K562 (cell line): Measurements from ENCODE around the gene CNN3. TPM values are rescaled to one million over a fixed set of nuclear protein-coding genes. Genes with fewer than 3 reads are reported as not detected.

ENCODE experiments used
- ATAC-seq: fragments of 200-7000 bp; cut with Tn5 transposase; 3 replicates; pipeline ENCODE4 v1.9.1; 2020; ENCODE audit warnings: moderate library complexity
- BruUV-seq: library from RNA; stranded (reverse); fragments of 400-500 nt; replicated peaks from 2 replicates; lab custom pipeline; 2021; lab: Mats Ljungman, UMichigan
- CTCF ChIA-PET: fragments of 300-600 bp; formaldehyde crosslinking; extraction: SDS; loops from one replicate; lab custom pipeline; 2021; ENCODE audit warnings: low intra/inter-chr PET ratio; lab: Yijun Ruan, JAX
- POLR2A ChIA-PET: fragments of 300-600, 350-650 bp; sonication (Branson Sonifier 250); formaldehyde crosslinking; extraction: SDS; loops from one replicate; lab custom pipeline; 2021; ENCODE audit warnings: antibody characterized with exemption, inconsistent platforms; lab: Yijun Ruan, JAX
- DNase-seq, 4 experiments: peaks; one replicate each; pipeline versions ENCODE4 v3.0.0 to v3.0.0-alpha.2; 2011 to 2018; ENCODE audit warnings: low spot score in 3 of 4, mixed read lengths in 3 of 4; ENCODE audit errors: extremely low read depth in 1 of 4
- FAIRE-seq: peaks from 2 replicates; lab custom pipeline; 2011; peaks lifted over from hg19 to GRCh38; lab: Jason Lieb, UNC
- H2AFZ ChIP-seq: 2 replicates; pipeline ENCODE4 v1.6.0; 2011; ENCODE audit warnings: low read depth, low read length, control low read depth, inconsistent platforms
- H3K27ac ChIP-seq: fragments of 200-600 bp; 3 replicates; pipeline ENCODE4 v1.8.0; 2011; ENCODE audit warnings: low read depth, mild to moderate bottlenecking, control low read depth, inconsistent platforms, low read length, moderate library complexity, mixed read lengths; ENCODE audit errors: extremely low read depth
- H3K27me3 ChIP-seq, 2 experiments: fragments of 300-600 bp in 1 of 2; 2 replicates in 1 of 2; 3 replicates in 1 of 2; pipeline versions ENCODE4 v1.6.0 to v1.8.0; 2011; ENCODE audit warnings: inconsistent platforms in 2 of 2, low read length in 2 of 2, mild to moderate bottlenecking in 1 of 2, mixed read lengths in 1 of 2, moderate library complexity in 1 of 2; ENCODE audit not compliant: control insufficient read depth in 2 of 2, insufficient read depth in 2 of 2
- H3K36me3 ChIP-seq: fragments of 300-600 bp; 3 replicates; pipeline ENCODE4 v1.8.0; 2011; ENCODE audit warnings: mild to moderate bottlenecking, low read length, inconsistent platforms; ENCODE audit not compliant: control insufficient read depth, insufficient read depth
- H3K4me1 ChIP-seq, 2 experiments: fragments of 200-600 bp in 1 of 2; replicated peaks in 1 of 2; 2 replicates in 1 of 2; 3 replicates in 1 of 2; pipeline versions ENCODE4 v1.5.1 to v1.8.0; 2011; ENCODE audit warnings: inconsistent platforms in 2 of 2, low read length in 2 of 2, mild to moderate bottlenecking in 1 of 2, mixed read lengths in 1 of 2, moderate library complexity in 1 of 2; ENCODE audit not compliant: control insufficient read depth in 2 of 2, insufficient read depth in 2 of 2
- H3K4me2 ChIP-seq: 2 replicates; pipeline ENCODE4 v1.6.1; 2011; ENCODE audit warnings: low read length, control low read depth, inconsistent platforms, mixed read lengths; ENCODE audit not compliant: insufficient read depth
- H3K4me3 ChIP-seq: fragments of 200-600 bp; sonication (generic), shearing (Covaris generic); 2 replicates; pipeline ENCODE4 v1.5.1; 2016; ENCODE audit warnings: control low read depth, inconsistent platforms
- H3K79me2 ChIP-seq: fragments of 200-600 bp; 3 replicates; pipeline ENCODE4 v1.8.0; 2011; ENCODE audit warnings: low read length, inconsistent platforms; ENCODE audit not compliant: control insufficient read depth, insufficient read depth
- H3K9ac ChIP-seq, 2 experiments: 2 replicates each; pipeline versions ENCODE4 v1.6.0 to v1.6.1; 2011; ENCODE audit warnings: low read depth in 2 of 2, low read length in 2 of 2, control low read depth in 1 of 2, inconsistent platforms in 1 of 2, mild to moderate bottlenecking in 1 of 2, mixed read lengths in 1 of 2; ENCODE audit not compliant: insufficient read depth in 1 of 2
- H3K9me1 ChIP-seq: one replicate; pipeline ENCODE4 v1.6.0; 2011; ENCODE audit warnings: inconsistent platforms, mild to moderate bottlenecking, low read length, moderate library complexity; ENCODE audit not compliant: control insufficient read depth, insufficient read depth
- H3K9me3 ChIP-seq: replicated peaks from 2 replicates; pipeline ENCODE4 v1.5.1; 2011; ENCODE audit warnings: low read depth, low read length, inconsistent platforms; ENCODE audit not compliant: control insufficient read depth, insufficient read depth
- H4K20me1 ChIP-seq: replicated peaks from 2 replicates; pipeline ENCODE4 v1.6.1; 2011; ENCODE audit warnings: low read length, inconsistent platforms, mixed read lengths; ENCODE audit not compliant: control insufficient read depth, insufficient read depth
- BRCA1 ChIP-seq, 2 experiments: fragments of 450-650 bp in 1 of 2; sonication (generic) in 1 of 2; formaldehyde crosslinking in 1 of 2; IDR thresholded peaks; 2 replicates each; pipeline versions ENCODE4 v1.5.0 to v1.6.1; 2017 to 2020; ENCODE audit warnings: mild to moderate bottlenecking in 1 of 2, missing genetic modification reagents in 1 of 2
- ELF2 ChIP-seq: fragments of 250-450 bp; sonication (Bioruptor Pico); IDR thresholded peaks from 2 replicates; pipeline ENCODE4 v1.5.0; 2021; ENCODE audit warnings: mild to moderate bottlenecking
- ETV5 ChIP-seq: sonication (generic); formaldehyde crosslinking; IDR thresholded peaks from 2 replicates; pipeline ENCODE4 v1.4.0; 2020; ENCODE audit warnings: low read depth, mild to moderate bottlenecking, missing genetic modification reagents
- WGBS: fragments of 100-300 bp; shearing (Covaris generic); methylation state at CpG from one replicate; pipeline ENCODE4 v1.1.6; 2016; ENCODE audit warnings: low coverage, mixed read lengths; ENCODE audit not compliant: insufficient coverage; ENCODE audit errors: missing lambda C conversion rate; 5-methylcytosine and 5-hydroxymethylcytosine counted together
- in situ Hi-C: fragments of 300-500 bp; cut with MboI; formaldehyde crosslinking; loops from 4 replicates; pipeline ENCODE4 v1.15.0; 2018; ENCODE audit warnings: inconsistent platforms, mixed read lengths
- intact Hi-C: fragments of 100-400 bp; cut with micrococcal nuclease; formaldehyde crosslinking; loops from 2 replicates; pipeline ENCODE4 v1.14.2; 2022
- polyA plus RNA-seq, 8 experiments: library from polyadenylated mRNA; depleted of rRNA in 4 of 8; stranded (reverse) in 5 of 8; unstranded in 3 of 8; fragments of >200 nt; fragmentation: Nextera tagmentation in 2 of 8; fragmentation: Illumina TruSeq in 1 of 8; extraction: Ambion mirVana in 2 of 8; extraction: Trizol in 1 of 8; gene quantifications; 2 replicates each; pipeline versions ENCODE4 v1.2.1 to v1.2.3, GENCODE V29; 2011 to 2014; ENCODE audit warnings: inconsistent platforms in 1 of 8, missing spikeins in 1 of 8
- total RNA-seq, 7 experiments: library from RNA; depleted of rRNA in 6 of 7; stranded (reverse); fragments of >200 nt in 6 of 7; fragmentation: Illumina TruSeq in 2 of 7; extraction: Trizol in 2 of 7; gene quantifications; 2 replicates each; pipeline versions ENCODE4 v1.2.1 to v1.2.3, GENCODE V29; 2011 to 2021; ENCODE audit warnings: low replicate concordance in 1 of 7

CNN3 gene
- total and polyA plus RNA-seq, 9 of the 15 experiments (the other 6 are each of a cell fraction or from before 2014, with no cell fraction given), result 0.06 to 0.62 (median 0.18) TPM; not detected in 4

- no peaks in the 10 kb centered on the region for H4K20me1 ChIP-seq
- in situ Hi-C loops (loop anchor here (10.0 kb wide), 1 partner anchor 393 kb away; no protein-coding TSS in a partner anchor), intact Hi-C loops (no loop called here)
- H3K4me2 ChIP-seq, result no peak overlapping the region
- no peaks in the 10 kb centered on the region; a peak in 1 of 5 replicates for H3K4me1 ChIP-seq
- no peak overlapping the region for H3K27ac ChIP-seq
- DNase-seq, result no peak
- no peak overlapping the region for H2AFZ ChIP-seq
- no peak for ATAC-seq
- no peaks in the 10 kb centered on the region for H3K9me1 ChIP-seq
- H3K79me2 ChIP-seq, result no peaks in the 10 kb centered on the region
- TF ChIP-seq ELF2 (no peak), BRCA1 (IDR thresholded peaks at IDR 0.05) (no peak), BRCA1 (CRISPR knock-in tag; IDR thresholded peaks at IDR 0.05) (no peak), ETV5 (CRISPR knock-in tag) (no peak)
- H3K4me3 ChIP-seq, result no peak overlapping the region
- H3K9me3 ChIP-seq, result no peaks in the 10 kb centered on the region
- FAIRE-seq, result no peak
- WGBS, result 0% methylated on average over 1 of the region's 1 CpG
- BruUV-seq, result no TSS peak
- no peaks in the 10 kb centered on the region for H3K36me3 ChIP-seq
- peaks cover 7 to 27% of the 10 kb centered on the region in 2 experiments for H3K27me3 ChIP-seq
- ChIA-PET POLR2A (interaction anchor here (0.6 kb wide), 1 partner anchor 382 kb away, joined by 3 read pairs; the partner anchor contains the start of gene RWDD3), CTCF (no interaction called here)
- H3K9ac ChIP-seq, result no peak overlapping the region
These were observed 75.3 kb downstream of the CNN3 start for GRCh38 chr1:94851571-94851970.

Other genes starting within 250 kb of the CNN3 start
- not detected in 2 replicates for gene SLC44A3, start 106.8 kb downstream of the CNN3 start, total RNA-seq (2014; rRNA removed)
- not detected in 2 replicates for gene SLC44A3, start 106.8 kb downstream of the CNN3 start, total RNA-seq (2014; rRNA removed; fragmentation: Illumina TruSeq; extraction: Trizol)
- not detected in 2 replicates for gene SLC44A3, start 106.8 kb downstream of the CNN3 start, total RNA-seq (2015; rRNA removed; fragmentation: Illumina TruSeq; extraction: Trizol)
- gene SLC44A3, start 106.8 kb downstream of the CNN3 start, total RNA-seq (2021), result not detected in 2 replicates
- gene SLC44A3, start 106.8 kb downstream of the CNN3 start, polyA plus RNA-seq (2011; rRNA removed), result not detected in 2 replicates
- gene SLC44A3, start 106.8 kb downstream of the CNN3 start, polyA plus RNA-seq (2014; fragmentation: Illumina TruSeq; extraction: Trizol), result not detected in 2 replicates
- gene SLC44A3, start 106.8 kb downstream of the CNN3 start, polyA plus RNA-seq (2014; fragmentation: Nextera tagmentation; extraction: Ambion mirVana), result not detected
- not detected in 2 replicates for gene SLC44A3, start 106.8 kb downstream of the CNN3 start, polyA plus RNA-seq (2014; rRNA removed)
- 1.8 and 2.8 TPM in 2 replicates for gene ALG14, start 145.8 kb upstream of the CNN3 start, total RNA-seq (2014; rRNA removed)
- gene ALG14, start 145.8 kb upstream of the CNN3 start, total RNA-seq (2014; rRNA removed; fragmentation: Illumina TruSeq; extraction: Trizol), result 3.9 and 6.8 TPM in 2 replicates
- gene ALG14, start 145.8 kb upstream of the CNN3 start, total RNA-seq (2015; rRNA removed; fragmentation: Illumina TruSeq; extraction: Trizol), result 2.6 and 3.3 TPM in 2 replicates
- gene ALG14, start 145.8 kb upstream of the CNN3 start, total RNA-seq (2021), result 6.1 and 8.6 TPM in 2 replicates
- gene ALG14, start 145.8 kb upstream of the CNN3 start, polyA plus RNA-seq (2011; rRNA removed), result 2.8 and 2.9 TPM in 2 replicates
- 4.7 and 4.9 TPM in 2 replicates for gene ALG14, start 145.8 kb upstream of the CNN3 start, polyA plus RNA-seq (2014; fragmentation: Illumina TruSeq; extraction: Trizol)
- gene ALG14, start 145.8 kb upstream of the CNN3 start, polyA plus RNA-seq (2014; fragmentation: Nextera tagmentation; extraction: Ambion mirVana), result 10 to 100 TPM; 14.9 to 16.2 TPM
- gene ALG14, start 145.8 kb upstream of the CNN3 start, polyA plus RNA-seq (2014; rRNA removed), result 2.2 and 2.8 TPM in 2 replicates
- 7.6 and 10.3 TPM in 2 replicates for gene TLCD4, start 190.2 kb upstream of the CNN3 start, total RNA-seq (2014; rRNA removed)
- 19.8 and 23.6 TPM in 2 replicates for gene TLCD4, start 190.2 kb upstream of the CNN3 start, total RNA-seq (2014; rRNA removed; fragmentation: Illumina TruSeq; extraction: Trizol)
- 6.8 and 7.5 TPM in 2 replicates for gene TLCD4, start 190.2 kb upstream of the CNN3 start, total RNA-seq (2015; rRNA removed; fragmentation: Illumina TruSeq; extraction: Trizol)
- 13.9 and 16.5 TPM in 2 replicates for gene TLCD4, start 190.2 kb upstream of the CNN3 start, total RNA-seq (2021)
- gene TLCD4, start 190.2 kb upstream of the CNN3 start, polyA plus RNA-seq (2011; rRNA removed), result 9.6 and 16.6 TPM in 2 replicates
- gene TLCD4, start 190.2 kb upstream of the CNN3 start, polyA plus RNA-seq (2014; fragmentation: Illumina TruSeq; extraction: Trizol), result 8.4 and 10.9 TPM in 2 replicates
- gene TLCD4, start 190.2 kb upstream of the CNN3 start, polyA plus RNA-seq (2014; fragmentation: Nextera tagmentation; extraction: Ambion mirVana), result 1 to 10 TPM; 3.5 to 5.0 TPM
- 6.5 and 6.6 TPM in 2 replicates for gene TLCD4, start 190.2 kb upstream of the CNN3 start, polyA plus RNA-seq (2014; rRNA removed)